IPS DF 6.9 (cell line): ENCODE measurements around the gene FOXP3.

Source experiments
- DNase-seq: peaks from one replicate; pipeline ENCODE4 v3.0.0-alpha.2; 2013; ENCODE audit warnings: low read depth, low spot score
- H3K27ac ChIP-seq: one replicate; pipeline ENCODE4 v1.5.1; 2013; ENCODE audit warnings: low read length, control low read depth
- H3K27me3 ChIP-seq: 2 replicates; pipeline ENCODE4 v1.6.1; 2013; ENCODE audit warnings: mild to moderate bottlenecking, low read length; ENCODE audit not compliant: control insufficient read depth, insufficient read depth
- H3K36me3 ChIP-seq: 2 replicates; pipeline ENCODE4 v1.6.1; 2013; ENCODE audit warnings: low read length; ENCODE audit not compliant: control insufficient read depth, insufficient read depth
- H3K4me1 ChIP-seq: 2 replicates; pipeline ENCODE4 v1.6.1; 2013; ENCODE audit warnings: low read length; ENCODE audit not compliant: control insufficient read depth, insufficient read depth
- H3K4me3 ChIP-seq: 2 replicates; pipeline ENCODE4 v1.5.1; 2013; ENCODE audit warnings: mild to moderate bottlenecking, low read length
- H3K9me3 ChIP-seq: 2 replicates; pipeline ENCODE4 v1.6.1; 2013; ENCODE audit warnings: low read length, inconsistent platforms; ENCODE audit not compliant: control insufficient read depth, insufficient read depth
- WGBS: extraction: QIAGEN DNeasy Blood & Tissue Kit; methylation state at CpG from one replicate; pipeline ENCODE4 v1.1.7; 2013; ENCODE audit warnings: mixed read lengths, missing lambda C conversion rate; ENCODE audit not compliant: insufficient read length, insufficient coverage; 5-methylcytosine and 5-hydroxymethylcytosine counted together

FOXP3 gene

DNA sequence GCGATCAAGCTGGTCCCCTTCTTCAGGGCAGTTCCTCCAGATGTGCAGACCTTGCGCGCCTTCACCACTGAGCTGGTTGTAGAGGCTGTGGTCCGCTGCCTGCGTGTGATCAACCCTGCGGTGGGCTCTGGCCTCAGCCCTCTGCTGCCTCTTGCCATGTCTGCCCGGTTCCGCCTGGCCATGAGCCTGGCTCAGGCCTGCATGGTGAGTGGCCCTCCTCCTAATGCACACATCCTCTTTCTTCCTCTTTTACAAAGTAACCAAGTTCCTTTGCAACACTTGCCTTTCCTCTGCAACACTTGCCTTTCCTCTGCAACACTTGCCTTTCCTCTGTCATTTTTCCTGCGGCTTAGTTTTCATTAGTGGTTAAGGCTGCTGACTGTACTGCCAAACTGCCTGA, 27.4 kb downstream of the FOXP3 start:
- no peak overlapping the region for H3K4me3 ChIP-seq
- DNase-seq, result no peak
- H3K27ac ChIP-seq, result no peak overlapping the region
- no peaks in the 10 kb centered on the region for H3K27me3 ChIP-seq
- no peaks in the 10 kb centered on the region for H3K36me3 ChIP-seq
- no peaks in the 10 kb centered on the region for H3K9me3 ChIP-seq
- H3K4me1 ChIP-seq, result no peaks in the 10 kb centered on the region
- no CpG with 5 or more reads among the region's 9 CpGs for WGBS

DNA sequence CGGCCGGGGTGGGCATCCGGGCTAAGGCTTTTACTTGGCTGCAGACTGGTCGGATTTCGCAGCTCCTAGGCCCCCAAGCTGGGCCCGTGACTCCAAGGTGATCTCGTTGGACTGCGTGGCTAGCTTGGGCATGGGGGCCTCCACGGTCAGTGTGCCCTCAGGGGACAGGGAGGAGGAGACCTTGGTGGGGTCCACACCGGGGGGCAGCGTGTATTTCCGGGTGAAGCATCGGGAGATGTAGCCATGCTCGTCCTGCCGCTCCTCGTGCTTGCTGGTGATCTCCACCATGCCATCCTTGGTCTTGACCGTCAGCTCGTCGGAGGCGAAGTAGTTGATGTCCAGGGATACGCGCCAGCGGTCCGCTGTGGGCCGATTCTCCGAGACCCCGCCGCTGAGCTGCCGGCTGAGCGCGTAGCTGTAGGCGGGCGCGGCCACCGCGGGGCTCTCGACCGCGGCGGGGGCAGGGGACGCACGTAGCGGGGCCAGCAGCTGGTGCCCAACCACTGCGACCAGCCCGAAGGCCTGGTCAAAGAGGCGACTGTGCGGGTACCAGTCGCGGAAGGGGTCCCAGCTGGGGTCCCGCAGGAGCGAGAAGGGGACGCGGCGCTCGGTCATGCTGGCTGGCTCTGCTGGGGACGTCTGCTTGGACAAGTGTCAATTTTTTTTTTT, 30.5 kb downstream of the FOXP3 start:
- DNase-seq, result no peak
- Histone ChIP-seq H3K27me3 (no peaks in the 10 kb centered on the region), H3K4me3 (no peak overlapping the region), H3K27ac (no peak overlapping the region), H3K4me1 (no peaks in the 10 kb centered on the region), H3K36me3 (no peaks in the 10 kb centered on the region), H3K9me3 (no peaks in the 10 kb centered on the region)
- WGBS, result no CpG with 5 or more reads among the region's 56 CpGs

DNA sequence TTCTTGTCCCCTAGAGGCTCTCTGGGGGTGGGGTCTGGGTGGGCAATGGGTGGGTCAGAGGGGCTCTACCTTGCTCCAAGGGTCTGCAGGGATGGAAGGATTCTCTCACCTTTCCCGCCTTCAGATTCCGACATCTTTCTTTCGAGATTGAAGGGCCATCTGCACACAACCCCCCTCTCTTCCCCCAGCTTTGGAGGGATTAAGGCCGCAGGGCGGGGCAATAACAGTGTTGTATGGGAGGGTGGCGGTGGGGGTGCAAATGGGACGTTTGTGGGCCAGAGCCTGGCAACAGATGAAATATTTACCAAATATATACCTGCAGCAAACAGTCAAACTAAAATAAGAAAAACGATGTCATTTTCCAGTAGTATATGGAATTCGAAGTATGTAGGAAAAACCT, 31.3 kb downstream of the FOXP3 start, which contains the start of gene CACNA1F:
Gene CACNA1F, minus strand, starts transcription at position 165 of the 400 bp plus-strand sequence. Its CDS starts 31 bp downstream, at position 134.
- Histone ChIP-seq H3K9me3 (no peaks in the 10 kb centered on the region), H3K27ac (no peak within 1 kb of the TSS), H3K36me3 (no peaks in the 10 kb centered on the region), H3K4me3 (no peak within 1 kb of the TSS), H3K4me1 (0 out of 2 replicates have a peak, but pooled peaks cover under 1% of the 10 kb centered on the region), H3K27me3 (no peaks in the 10 kb centered on the region)
- DNase-seq, result no peak
- no CpG with 5 or more reads among the region's 9 CpGs for WGBS

DNA sequence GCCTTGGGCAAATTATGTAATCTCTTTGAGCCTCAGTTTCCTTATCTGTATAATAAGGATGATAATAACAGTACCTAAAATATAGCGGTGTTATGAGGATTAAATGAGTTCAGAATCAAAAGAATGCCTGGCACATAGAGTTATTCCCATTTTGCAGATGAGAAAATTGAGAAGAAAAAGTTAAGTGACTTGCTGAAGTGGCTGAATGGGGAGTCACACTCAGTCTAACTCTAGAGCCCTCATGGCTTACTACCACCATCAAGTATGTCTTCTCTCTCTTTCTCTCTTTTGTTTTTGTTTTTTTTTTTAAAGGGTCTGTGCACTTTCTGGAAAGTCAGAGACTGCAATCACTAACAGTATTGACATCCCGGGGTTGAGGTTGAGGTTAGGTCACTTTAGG, 32.0 kb downstream of the FOXP3 start:
- Histone ChIP-seq H3K27me3 (no peaks in the 10 kb centered on the region), H3K27ac (no peak overlapping the region), H3K36me3 (no peaks in the 10 kb centered on the region), H3K4me3 (no peak overlapping the region), H3K9me3 (no peaks in the 10 kb centered on the region), H3K4me1 (0 out of 2 replicates have a peak, but pooled peaks cover 4% of the 10 kb centered on the region)
- no peak for DNase-seq
- no CpG with 5 or more reads among the region's 2 CpGs for WGBS

DNA sequence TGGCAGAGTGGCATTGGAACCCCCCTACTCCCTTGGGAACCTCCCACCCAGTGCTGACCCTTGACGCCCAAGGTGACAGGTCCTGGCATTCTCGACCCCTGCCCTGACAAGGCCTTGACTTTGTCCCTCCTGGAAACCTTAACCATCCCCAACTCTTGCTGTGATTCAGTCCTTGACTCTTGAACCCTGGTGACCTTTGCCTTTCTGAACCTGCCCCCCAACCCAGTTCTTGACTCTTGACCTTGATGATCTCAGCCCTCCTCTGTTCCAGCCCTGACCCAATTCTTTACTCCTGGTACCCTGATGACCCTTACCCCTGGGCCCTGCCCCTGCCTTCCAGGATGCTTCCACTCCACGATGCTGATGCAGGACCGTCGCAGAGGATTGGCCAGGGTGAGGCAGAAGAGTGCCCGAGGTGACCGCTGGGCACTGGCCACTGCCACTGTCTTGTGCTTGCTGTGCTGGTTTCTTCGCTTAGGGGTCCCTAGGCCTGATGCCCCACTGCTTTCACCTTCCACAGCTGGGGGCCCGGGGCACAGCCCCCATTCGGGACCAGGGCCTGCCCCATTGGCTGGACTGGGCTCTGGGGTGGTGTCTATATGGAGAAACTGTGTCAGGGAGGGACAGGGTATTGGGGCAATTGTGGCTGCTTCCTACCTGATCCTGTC, 33.0 kb downstream of the FOXP3 start:
- WGBS, result no CpG with 5 or more reads among the region's 10 CpGs
- Histone ChIP-seq H3K27me3 (no peaks in the 10 kb centered on the region), H3K9me3 (no peaks in the 10 kb centered on the region), H3K4me1 (0 out of 2 replicates have a peak, but pooled peaks cover 4% of the 10 kb centered on the region), H3K36me3 (no peaks in the 10 kb centered on the region), H3K27ac (no peak overlapping the region), H3K4me3 (no peak overlapping the region)
- DNase-seq, result no peak

DNA sequence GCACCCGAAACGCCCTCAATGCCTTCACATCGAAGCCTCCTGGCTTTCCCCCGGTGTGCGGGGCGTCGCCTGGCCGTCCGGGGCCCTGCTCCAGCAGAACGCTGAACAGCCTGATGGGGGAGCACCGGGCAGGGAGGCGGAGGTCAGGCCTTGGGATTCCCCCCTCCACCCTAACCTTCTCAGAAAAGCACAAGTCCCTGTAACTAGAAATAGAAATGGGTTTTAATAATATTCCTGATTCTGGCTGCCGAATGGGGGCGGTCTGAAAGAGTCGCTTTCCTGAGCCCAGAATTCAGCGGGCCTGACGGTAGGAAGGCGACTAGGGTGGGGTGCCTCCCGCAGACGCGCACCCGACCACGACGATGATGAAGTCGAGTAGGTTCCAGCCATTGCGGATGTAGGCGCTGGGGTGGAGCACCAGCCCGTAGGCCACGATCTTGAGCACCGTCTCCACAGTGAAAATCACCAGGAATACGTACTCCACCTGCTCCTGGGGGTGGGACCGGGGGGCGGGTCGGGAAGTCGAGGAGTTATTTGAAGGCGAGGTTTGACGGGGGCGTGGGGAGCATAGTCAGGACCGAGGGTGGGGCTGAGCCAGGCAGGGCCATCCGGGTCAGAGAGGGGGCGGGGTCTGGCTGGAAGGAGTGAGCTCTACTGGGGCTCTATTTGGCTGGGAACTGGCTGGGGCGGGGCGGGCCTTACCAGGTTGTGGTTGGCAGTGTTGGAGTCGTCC, 33.8 kb downstream of the FOXP3 start:
- no peaks in the 10 kb centered on the region for H3K9me3 ChIP-seq
- H3K36me3 ChIP-seq, result no peaks in the 10 kb centered on the region
- no peaks in the 10 kb centered on the region for H3K27me3 ChIP-seq
- no peak for DNase-seq
- H3K4me1 ChIP-seq, result 0 out of 2 replicates have a peak, but pooled peaks cover 4% of the 10 kb centered on the region
- peak overlapping the region; percentile 51; the same call in 1 of the 2 replicates for H3K4me3 ChIP-seq
- WGBS, result no CpG with 5 or more reads among the region's 44 CpGs
- H3K27ac ChIP-seq, result no peak overlapping the region

DNA sequence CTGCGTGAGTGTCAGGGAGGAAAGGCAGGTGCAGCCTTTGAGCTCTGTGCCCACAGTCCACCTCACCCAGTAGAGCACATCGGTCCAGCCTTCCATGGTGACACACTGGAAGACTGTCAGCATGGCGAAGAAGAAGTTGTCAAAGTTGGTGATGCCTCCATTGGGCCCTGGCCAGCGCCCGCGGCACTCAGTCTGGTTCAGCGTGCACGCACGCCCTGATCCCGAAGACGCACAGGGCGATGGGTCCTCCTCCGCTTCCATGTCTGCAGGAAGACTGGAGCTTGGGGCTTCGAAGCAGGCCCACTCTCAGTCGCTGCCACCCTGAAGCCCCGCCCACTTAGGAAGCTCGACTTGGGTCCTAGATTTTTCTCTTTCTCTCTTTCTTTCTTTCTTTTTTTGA, 36.3 kb downstream of the FOXP3 start:
- no peaks in the 10 kb centered on the region for H3K27me3 ChIP-seq
- no peak for DNase-seq
- H3K4me3 ChIP-seq, result no peak overlapping the region
- H3K4me1 ChIP-seq, result 0 out of 2 replicates have a peak, but pooled peaks cover 4% of the 10 kb centered on the region
- no peaks in the 10 kb centered on the region for H3K36me3 ChIP-seq
- H3K9me3 ChIP-seq, result no peaks in the 10 kb centered on the region
- no peak overlapping the region for H3K27ac ChIP-seq
- WGBS, result no CpG with 5 or more reads among the region's 17 CpGs

DNA sequence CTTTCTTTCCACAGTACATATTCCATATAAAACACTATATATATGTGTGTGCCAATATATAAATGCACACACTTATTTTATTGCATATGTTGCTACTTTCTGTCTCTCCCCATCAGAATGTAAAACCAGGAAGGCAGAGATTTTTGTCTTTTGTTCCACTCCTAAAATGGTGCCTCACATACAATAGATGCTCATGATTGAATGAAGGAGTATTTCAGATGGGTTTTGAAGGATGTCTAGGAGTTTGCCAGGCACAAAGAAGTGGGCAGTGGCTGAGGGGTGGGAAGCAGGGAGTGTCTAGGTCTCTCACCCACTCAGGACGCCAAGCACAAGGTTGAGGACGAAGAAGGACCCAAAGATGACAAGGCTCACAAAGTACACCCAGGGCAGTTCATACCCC, 36.8 kb downstream of the FOXP3 start:
- no peaks in the 10 kb centered on the region for H3K9me3 ChIP-seq
- DNase-seq, result no peak
- no peaks in the 10 kb centered on the region for H3K36me3 ChIP-seq
- no peak overlapping the region for H3K4me3 ChIP-seq
- 0 out of 2 replicates have a peak, but pooled peaks cover 4% of the 10 kb centered on the region for H3K4me1 ChIP-seq
- H3K27me3 ChIP-seq, result no peaks in the 10 kb centered on the region
- no peak overlapping the region for H3K27ac ChIP-seq
- no CpG with 5 or more reads among the region's 2 CpGs for WGBS

DNA sequence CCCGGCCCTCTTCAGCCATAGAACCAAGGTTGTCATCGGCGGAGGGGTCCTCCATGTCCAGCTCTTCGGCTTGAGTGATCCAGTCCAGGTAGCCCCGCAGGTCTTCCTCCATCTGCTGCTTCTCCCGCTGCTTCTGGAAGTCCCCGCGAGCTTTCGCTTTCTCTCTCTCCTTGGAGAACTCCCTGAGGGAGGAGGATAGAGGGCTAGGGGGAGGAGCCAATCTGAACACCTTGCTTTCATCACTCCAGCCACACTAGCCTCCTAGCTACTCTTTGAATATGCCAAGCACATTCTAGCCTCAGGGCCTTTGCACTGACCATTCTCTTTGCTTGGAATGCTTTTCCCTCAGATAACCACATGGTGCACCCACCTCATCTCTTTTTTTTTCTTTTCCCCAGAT, 37.6 kb downstream of the FOXP3 start:
- Histone ChIP-seq H3K4me3 (no peak overlapping the region), H3K9me3 (no peaks in the 10 kb centered on the region), H3K36me3 (no peaks in the 10 kb centered on the region), H3K4me1 (0 out of 2 replicates have a peak, but pooled peaks cover 4% of the 10 kb centered on the region), H3K27me3 (no peaks in the 10 kb centered on the region), H3K27ac (no peak overlapping the region)
- WGBS, result no CpG with 5 or more reads among the region's 9 CpGs
- DNase-seq, result no peak

DNA sequence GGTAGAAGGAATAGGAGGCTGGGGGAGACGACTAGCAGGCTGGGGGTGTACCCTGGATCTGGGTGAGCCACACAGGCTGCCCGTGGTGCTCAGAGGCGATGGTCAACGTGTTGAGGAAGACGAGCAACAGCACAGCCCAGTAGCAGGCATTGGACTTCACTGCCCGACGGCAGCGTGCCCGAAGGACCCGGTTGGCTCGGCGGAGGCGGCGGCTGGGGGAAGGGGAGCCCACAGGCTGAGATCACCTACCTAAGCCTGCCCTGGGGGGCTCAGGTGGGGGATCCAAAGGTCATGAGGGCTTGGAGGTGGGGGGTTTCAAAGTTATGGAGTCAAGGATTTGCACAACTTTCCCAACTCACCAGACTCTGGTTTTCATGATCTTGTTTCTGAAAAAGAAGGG, 38.7 kb downstream of the FOXP3 start:
- no peaks in the 10 kb centered on the region for H3K27me3 ChIP-seq
- no peaks in the 10 kb centered on the region for H3K36me3 ChIP-seq
- no CpG with 5 or more reads among the region's 14 CpGs for WGBS
- no peak overlapping the region for H3K27ac ChIP-seq
- H3K4me1 ChIP-seq, result 0 out of 2 replicates have a peak, but pooled peaks cover 4% of the 10 kb centered on the region
- no peak overlapping the region for H3K4me3 ChIP-seq
- no peaks in the 10 kb centered on the region for H3K9me3 ChIP-seq
- no peak for DNase-seq
